ENCODE data around the gene TMEM61. TPM values are rescaled to one million over a fixed set of nuclear protein-coding genes. Genes with fewer than 3 reads are reported as not detected.

Gene TMEM61
- total RNA-seq, 1 experiment from 2014 or later: not detected

DNA sequence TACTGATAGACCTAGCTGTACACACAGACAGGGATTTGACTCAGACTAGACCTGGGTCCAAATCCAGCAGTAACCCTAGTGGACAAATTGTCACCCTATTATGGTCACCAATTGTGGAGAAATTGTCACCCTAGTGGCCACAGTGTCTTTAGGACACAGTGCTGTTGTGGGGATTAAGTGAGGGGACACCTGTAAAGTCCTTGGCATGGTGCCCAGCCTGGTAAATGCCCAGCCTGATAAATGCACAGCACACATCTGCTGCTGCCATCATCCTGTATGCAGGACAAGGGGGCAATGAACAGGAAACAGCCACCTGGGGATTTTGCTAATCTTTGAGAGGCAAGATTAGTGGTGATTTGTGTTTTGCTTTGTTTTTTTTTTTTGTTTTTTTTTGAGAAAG lies 2.3 kb downstream of the TMEM61 start:
- TF ChIP-seq, protein P1, sequence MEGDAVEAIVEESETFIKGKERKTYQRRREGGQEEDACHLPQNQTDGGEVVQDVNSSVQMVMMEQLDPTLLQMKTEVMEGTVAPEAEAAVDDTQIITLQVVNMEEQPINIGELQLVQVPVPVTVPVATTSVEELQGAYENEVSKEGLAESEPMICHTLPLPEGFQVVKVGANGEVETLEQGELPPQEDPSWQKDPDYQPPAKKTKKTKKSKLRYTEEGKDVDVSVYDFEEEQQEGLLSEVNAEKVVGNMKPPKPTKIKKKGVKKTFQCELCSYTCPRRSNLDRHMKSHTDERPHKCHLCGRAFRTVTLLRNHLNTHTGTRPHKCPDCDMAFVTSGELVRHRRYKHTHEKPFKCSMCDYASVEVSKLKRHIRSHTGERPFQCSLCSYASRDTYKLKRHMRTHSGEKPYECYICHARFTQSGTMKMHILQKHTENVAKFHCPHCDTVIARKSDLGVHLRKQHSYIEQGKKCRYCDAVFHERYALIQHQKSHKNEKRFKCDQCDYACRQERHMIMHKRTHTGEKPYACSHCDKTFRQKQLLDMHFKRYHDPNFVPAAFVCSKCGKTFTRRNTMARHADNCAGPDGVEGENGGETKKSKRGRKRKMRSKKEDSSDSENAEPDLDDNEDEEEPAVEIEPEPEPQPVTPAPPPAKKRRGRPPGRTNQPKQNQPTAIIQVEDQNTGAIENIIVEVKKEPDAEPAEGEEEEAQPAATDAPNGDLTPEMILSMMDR (IDR thresholded peaks at IDR 0.05; ENCODE audit: insufficient read depth in 1 of 2, low read depth in 1 of 2, low read length in 1 of 2, severe bottlenecking in 1 of 2, unreplicated experiment in 1 of 2): peak; percentile 5 to 6
- Histone ChIP-seq H3K36me3 (ENCODE audit: control insufficient read depth, insufficient read depth, low read length) (no peaks in the 10 kb centered on the region), H3K4me1 (no peaks in the 10 kb centered on the region), H3K9me3 (no peaks in the 10 kb centered on the region), H3K4me3 (ENCODE audit: low read depth, low read length) (no peak overlapping the region), H3K27me3 (replicated peaks; ENCODE audit: control insufficient read depth, insufficient read depth, low read length) (no peaks in the 10 kb centered on the region)
- no peaks in the 10 kb centered on the region for H3K27me3 Mint-ChIP-seq (ENCODE audit: insufficient read depth, unreplicated experiment)
- H3K4me1 Mint-ChIP-seq (ENCODE audit: low read depth, unreplicated experiment): peaks cover 5% of the 10 kb centered on the region
- CTCF ChIA-PET: no interaction called here
- intact Hi-C loops (cut with micrococcal nuclease; ENCODE audit: unreplicated experiment): no loop called here
- DNase-seq: no peak
- POLR2A ChIA-PET: no interaction called here
- H3K36me3 Mint-ChIP-seq (ENCODE audit: insufficient read depth, unreplicated experiment): no peaks in the 10 kb centered on the region
- no TSS peak for BruUV-seq (replicated peaks)
- H3K9me3 Mint-ChIP-seq (ENCODE audit: unreplicated experiment): no peaks in the 10 kb centered on the region
- H3K4me3 Mint-ChIP-seq (ENCODE audit: unreplicated experiment): no peak overlapping the region
- H3K27ac Mint-ChIP-seq (ENCODE audit: unreplicated experiment): no peak overlapping the region

DNA sequence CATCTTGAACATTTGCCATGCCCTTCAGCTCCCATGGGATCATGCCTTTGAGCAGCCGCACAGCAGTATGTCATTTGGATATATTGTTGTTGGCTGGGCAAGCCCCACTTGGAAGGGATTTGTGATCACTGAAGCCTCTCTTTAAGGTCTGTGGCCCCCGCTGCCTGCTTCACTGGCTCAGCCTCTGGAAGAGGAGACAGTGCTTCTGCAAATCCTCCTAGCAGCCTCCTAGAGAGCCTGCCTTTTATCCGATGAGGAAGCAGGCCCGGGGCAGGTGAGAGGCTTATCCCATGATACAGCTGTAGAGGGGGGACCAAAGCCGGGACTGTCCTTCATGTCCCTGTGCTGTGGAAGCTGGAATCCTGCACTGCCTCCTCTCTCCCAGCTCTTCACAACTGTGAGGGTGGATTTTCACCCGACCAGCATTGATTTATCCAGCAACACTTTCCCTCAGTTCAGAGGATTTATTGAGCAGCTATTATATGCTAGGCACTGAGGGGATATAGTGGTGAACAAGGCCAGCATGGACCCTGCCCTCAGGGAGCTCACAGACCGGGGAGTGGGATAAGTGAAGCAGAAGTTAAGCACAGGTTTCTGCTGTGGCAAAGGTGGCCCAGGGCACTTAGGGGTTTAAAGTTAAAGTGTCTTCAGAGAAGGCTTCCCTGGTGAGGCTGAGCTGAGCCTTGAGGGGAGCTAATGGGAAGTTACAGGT lies 3.9 kb downstream of the TMEM61 start:
- H3K9me3 Mint-ChIP-seq (ENCODE audit: unreplicated experiment): no peaks in the 10 kb centered on the region
- H3K27me3 Mint-ChIP-seq (ENCODE audit: insufficient read depth, unreplicated experiment): no peaks in the 10 kb centered on the region
- no peaks in the 10 kb centered on the region for H3K36me3 Mint-ChIP-seq (ENCODE audit: insufficient read depth, unreplicated experiment)
- TF ChIP-seq, protein P1 (IDR thresholded peaks at IDR 0.05; ENCODE audit: insufficient read depth in 1 of 2, low read depth in 1 of 2, low read length in 1 of 2, severe bottlenecking in 1 of 2, unreplicated experiment in 1 of 2): no peak
- ChIA-PET CTCF (no interaction called here), POLR2A (no interaction called here)
- Histone ChIP-seq H3K36me3 (ENCODE audit: control insufficient read depth, insufficient read depth, low read length) (no peaks in the 10 kb centered on the region), H3K9me3 (no peaks in the 10 kb centered on the region), H3K4me1 (no peaks in the 10 kb centered on the region), H3K27me3 (replicated peaks; ENCODE audit: control insufficient read depth, insufficient read depth, low read length) (no peaks in the 10 kb centered on the region), H3K4me3 (ENCODE audit: low read depth, low read length) (no peak overlapping the region)
- intact Hi-C loops (cut with micrococcal nuclease; ENCODE audit: unreplicated experiment): no loop called here
- no TSS peak for BruUV-seq (replicated peaks)
- H3K27ac Mint-ChIP-seq (ENCODE audit: unreplicated experiment): no peak overlapping the region
- H3K4me3 Mint-ChIP-seq (ENCODE audit: unreplicated experiment): no peak overlapping the region
- DNase-seq: no peak
- no peaks in the 10 kb centered on the region for H3K4me1 Mint-ChIP-seq (ENCODE audit: low read depth, unreplicated experiment)

DNA sequence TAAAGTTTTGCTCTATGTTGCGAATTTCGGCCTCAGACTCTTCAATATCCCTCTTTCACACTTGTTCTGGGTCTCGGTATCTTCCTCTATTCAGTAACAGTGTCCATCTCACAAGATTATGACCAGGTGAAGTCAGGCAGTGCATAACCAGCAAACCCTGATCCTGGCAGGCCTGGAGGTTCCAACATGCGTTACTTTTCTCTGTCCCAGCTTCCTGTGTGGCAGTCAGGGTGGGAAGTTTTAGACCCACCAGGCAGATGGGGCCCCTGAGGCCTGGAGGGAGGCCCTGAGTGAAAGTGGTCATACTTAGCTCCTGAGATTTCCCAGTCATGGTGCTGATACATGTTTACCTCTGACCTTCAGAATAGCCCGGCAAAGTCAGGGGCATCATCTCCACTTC lies 5.1 kb downstream of the TMEM61 start:
- no peak for DNase-seq
- H3K9me3 Mint-ChIP-seq (ENCODE audit: unreplicated experiment): no peaks in the 10 kb centered on the region
- H3K4me3 Mint-ChIP-seq (ENCODE audit: unreplicated experiment): no peak overlapping the region
- ChIA-PET CTCF (no interaction called here), POLR2A (no interaction called here)
- TF ChIP-seq, protein P1 (IDR thresholded peaks at IDR 0.05; ENCODE audit: insufficient read depth in 1 of 2, low read depth in 1 of 2, low read length in 1 of 2, severe bottlenecking in 1 of 2, unreplicated experiment in 1 of 2): no peak
- no peak overlapping the region for H3K27ac Mint-ChIP-seq (ENCODE audit: unreplicated experiment)
- Histone ChIP-seq H3K4me3 (ENCODE audit: low read depth, low read length) (no peak overlapping the region), H3K27me3 (replicated peaks; ENCODE audit: control insufficient read depth, insufficient read depth, low read length) (no peaks in the 10 kb centered on the region), H3K36me3 (ENCODE audit: control insufficient read depth, insufficient read depth, low read length) (no peaks in the 10 kb centered on the region), H3K9me3 (no peaks in the 10 kb centered on the region), H3K4me1 (no peaks in the 10 kb centered on the region)
- H3K36me3 Mint-ChIP-seq (ENCODE audit: insufficient read depth, unreplicated experiment): no peaks in the 10 kb centered on the region
- intact Hi-C loops (cut with micrococcal nuclease; ENCODE audit: unreplicated experiment): no loop called here
- no peaks in the 10 kb centered on the region for H3K27me3 Mint-ChIP-seq (ENCODE audit: insufficient read depth, unreplicated experiment)
- no TSS peak for BruUV-seq (replicated peaks)
- H3K4me1 Mint-ChIP-seq (ENCODE audit: low read depth, unreplicated experiment): no peaks in the 10 kb centered on the region
